Right atrium auricular region (tissue), 2 donors: Measurements from ENCODE around the gene NRXN3. TPM values are rescaled to one million over a fixed set of nuclear protein-coding genes. Genes with fewer than 3 reads are reported as not detected.

Experiments used
- DNase-seq: peaks from one replicate; pipeline ENCODE4 v3.0.0-alpha.2; 2019; ENCODE audit warnings: low spot score
- H3K27ac ChIP-seq, 2 donors: fragments of 200-600 bp; sonication (generic); 1 replicate in 1 of 2; 2 replicates in 1 of 2; pipeline ENCODE4 v1.5.1; 2016 to 2019
- H3K27me3 ChIP-seq, 2 donors: fragments of 200-600 bp; sonication (generic); one replicate each; pipeline versions ENCODE4 v1.5.1 to v1.6.0; 2017 to 2019
- H3K36me3 ChIP-seq: fragments of 200-600 bp; sonication (generic); one replicate; pipeline ENCODE4 v1.5.1; 2016
- H3K4me1 ChIP-seq, 2 donors: fragments of 200-600 bp; sonication (generic); one replicate each; pipeline versions ENCODE4 v1.5.1 to v1.6.0; 2017 to 2019
- H3K4me3 ChIP-seq, 2 donors: fragments of 200-600 bp; sonication (generic); 1 replicate in 1 of 2; 2 replicates in 1 of 2; pipeline ENCODE4 v1.5.1; 2017 to 2019; ENCODE audit warnings: mild to moderate bottlenecking in 1 of 2, moderate library complexity in 1 of 2
- H3K9me3 ChIP-seq, 2 donors: fragments of 200-600 bp; sonication (generic); one replicate each; pipeline ENCODE4 v1.5.1; 2019
- CTCF ChIP-seq, 2 donors: fragments of 200-600 bp; sonication (generic); IDR thresholded peaks; one replicate each; pipeline ENCODE4 v1.5.1; 2019; ENCODE audit warnings: antibody characterized with exemption in 2 of 2
- total RNA-seq, 2 donors: library from RNA; depleted of rRNA; stranded (reverse); fragments of >200 nt; gene quantifications; one replicate each; pipeline ENCODE4 v1.1.0, GENCODE V29; 2016

The NRXN3 gene
- total RNA-seq, 2 donors from 2014 or later, result 2.0 to 2.3 TPM

GRCh38 chr14:79840103-79840502, 1669.9 kb downstream of the NRXN3 start:
- DNase-seq, result no peak
- Histone ChIP-seq H3K27ac (no peak overlapping the region), H3K9me3 (no peaks in the 10 kb centered on the region), H3K4me3 (no peak overlapping the region), H3K27me3 (no peaks in the 10 kb centered on the region), H3K4me1 (peaks cover 0 to 9% of the 10 kb centered on the region in 2 donors), H3K36me3 (no peaks in the 10 kb centered on the region)
- TF ChIP-seq CTCF (IDR thresholded peaks at IDR 0.05), result no peak

GRCh38 chr14:79840831-79841230, 1670.7 kb downstream of the NRXN3 start:
- no peak overlapping the region for H3K27ac ChIP-seq

GRCh38 chr14:79841433-79841832, 1671.3 kb downstream of the NRXN3 start:
- H3K9me3 ChIP-seq, result no peaks in the 10 kb centered on the region
- H3K27ac ChIP-seq, result no peak overlapping the region
- no peak for DNase-seq
- H3K27me3 ChIP-seq, result no peaks in the 10 kb centered on the region
- peaks cover 0 to 9% of the 10 kb centered on the region in 2 donors for H3K4me1 ChIP-seq
- no peaks in the 10 kb centered on the region for H3K36me3 ChIP-seq
- H3K4me3 ChIP-seq, result no peak overlapping the region
- no peak for TF ChIP-seq CTCF (IDR thresholded peaks at IDR 0.05)

More at GRCh38 chr14:79840831-79841230, 1670.7 kb downstream of the NRXN3 start:
- peaks cover 0 to 9% of the 10 kb centered on the region in 2 donors for H3K4me1 ChIP-seq
- no peaks in the 10 kb centered on the region for H3K9me3 ChIP-seq
- no peak for TF ChIP-seq CTCF (IDR thresholded peaks at IDR 0.05)
- H3K4me3 ChIP-seq, result no peak overlapping the region
- no peaks in the 10 kb centered on the region for H3K27me3 ChIP-seq
- no peaks in the 10 kb centered on the region for H3K36me3 ChIP-seq
- DNase-seq, result no peak

GRCh38 chr14:79842270-79842669, 1672.1 kb downstream of the NRXN3 start:
- Histone ChIP-seq H3K27me3 (no peaks in the 10 kb centered on the region), H3K9me3 (no peaks in the 10 kb centered on the region), H3K27ac (peak overlapping the region in 1 of 2 donors; percentile 19), H3K4me1 (peaks cover 0 to 9% of the 10 kb centered on the region in 2 donors), H3K4me3 (no peak overlapping the region), H3K36me3 (no peaks in the 10 kb centered on the region)
- DNase-seq, result peak; percentile 73
- TF ChIP-seq CTCF (IDR thresholded peaks at IDR 0.05), result no peak

GRCh38 chr14:79852950-79853744, 1683.0 kb downstream of the NRXN3 start:
- no peak for DNase-seq
- Histone ChIP-seq H3K9me3 (no peaks in the 10 kb centered on the region), H3K4me1 (no peaks in the 10 kb centered on the region), H3K27ac (no peak overlapping the region), H3K36me3 (no peaks in the 10 kb centered on the region), H3K27me3 (no peaks in the 10 kb centered on the region), H3K4me3 (no peak overlapping the region)
- no peak for TF ChIP-seq CTCF (IDR thresholded peaks at IDR 0.05)
